OCI-LY3 (cell line): Measurements from ENCODE around the gene TPBGL.

Experiments
- H2AFZ ChIP-seq: fragments of 200-600, 300-600 bp; shearing (Covaris generic); 2 replicates; pipeline ENCODE4 v1.6.0; 2014; ENCODE audit warnings: antibody characterized with exemption, low read depth, low read length
- H3K27ac ChIP-seq: fragments of 200-600, 300-600 bp; sonication (generic); 2 replicates; pipeline ENCODE4 v1.5.1; 2014; ENCODE audit warnings: mild to moderate bottlenecking, low read length, moderate library complexity, mixed read lengths
- H3K27me3 ChIP-seq: fragments of 200-600, 300-600 bp; sonication (generic); 2 replicates; pipeline ENCODE4 v1.6.1; 2014; ENCODE audit warnings: low read depth, low read length, mixed read lengths
- H3K36me3 ChIP-seq: fragments of 200-600, 300-600 bp; sonication (generic); replicated peaks from 2 replicates; pipeline ENCODE3; 2014; ENCODE audit warnings: low read depth, low read length, mixed read lengths
- H3K4me1 ChIP-seq: fragments of 300-600, 200-600 bp; sonication (generic); 2 replicates; pipeline ENCODE4 v1.6.1; 2014; ENCODE audit warnings: low read length, mixed read lengths
- H3K4me2 ChIP-seq: fragments of 200-600, 300-600 bp; sonication (generic); 2 replicates; pipeline ENCODE4 v1.6.1; 2014; ENCODE audit warnings: low read length, mixed read lengths
- H3K4me3 ChIP-seq: fragments of 300-600, 200-600 bp; sonication (generic); 2 replicates; pipeline ENCODE4 v1.5.1; 2014; ENCODE audit warnings: antibody characterized with exemption, mild to moderate bottlenecking, low read length, moderate library complexity
- H3K79me2 ChIP-seq: fragments of 300-600, 200-600 bp; shearing (Covaris generic); 2 replicates; pipeline ENCODE4 v1.6.1; 2014; ENCODE audit warnings: mild to moderate bottlenecking, low read length, mixed read lengths
- H3K9ac ChIP-seq: fragments of 300-600, 200-600 bp; shearing (Covaris generic); 2 replicates; pipeline ENCODE4 v1.6.0; 2014; ENCODE audit warnings: mild to moderate bottlenecking, low read length, moderate library complexity
- H3K9me3 ChIP-seq: fragments of 200-600, 300-600 bp; shearing (Covaris generic); 2 replicates; pipeline ENCODE4 v1.6.1; 2014; ENCODE audit warnings: low read length, mixed read lengths; ENCODE audit not compliant: insufficient read depth
- H4K20me1 ChIP-seq: fragments of 200-600, 300-600 bp; sonication (generic); 2 replicates; pipeline ENCODE4 v1.6.1; 2016; ENCODE audit warnings: low read length, mixed read lengths; ENCODE audit not compliant: insufficient read depth
- CTCF ChIP-seq: fragments of 200-600, 300-600 bp; sonication (generic); IDR thresholded peaks from 2 replicates; pipeline ENCODE4 v1.5.1; 2014; ENCODE audit warnings: antibody characterized with exemption, low read length, low read depth
- EZH2phosphoT487 ChIP-seq: fragments of 200-600 bp; shearing (Covaris generic); IDR thresholded peaks from 2 replicates; pipeline ENCODE4 v1.6.1; 2018; ENCODE audit warnings: antibody characterized with exemption, mixed run types, low read depth

TPBGL gene

GRCh38 chr11:75279273-75279672 is 38.7 kb downstream of the TPBGL start:
- no peak overlapping the region for H3K4me3 ChIP-seq
- H3K27ac ChIP-seq: no peak overlapping the region
- no peaks in the 10 kb centered on the region for H3K9me3 ChIP-seq
- H3K4me1 ChIP-seq: no peaks in the 10 kb centered on the region
- no peaks in the 10 kb centered on the region for H3K79me2 ChIP-seq
- H2AFZ ChIP-seq: no peak overlapping the region
- H3K27me3 ChIP-seq: peaks cover 10% of the 10 kb centered on the region; the same call in 1 of the 2 replicates
- no peak for TF ChIP-seq CTCF
- no peak for TF ChIP-seq EZH2phosphoT487
- H3K9ac ChIP-seq: no peak overlapping the region
- no peak overlapping the region for H3K4me2 ChIP-seq
- no peaks in the 10 kb centered on the region for H3K36me3 ChIP-seq
- H4K20me1 ChIP-seq: no peaks in the 10 kb centered on the region

GRCh38 chr11:75280227-75280701 is 39.7 kb downstream of the TPBGL start:
- Histone ChIP-seq H3K9ac (no peak overlapping the region), H3K79me2 (no peaks in the 10 kb centered on the region), H3K27me3 (peaks cover 10% of the 10 kb centered on the region; the same call in 1 of the 2 replicates), H3K4me1 (no peaks in the 10 kb centered on the region), H3K36me3 (no peaks in the 10 kb centered on the region), H3K4me2 (no peak overlapping the region), H4K20me1 (no peaks in the 10 kb centered on the region), H3K4me3 (no peak overlapping the region), H3K9me3 (no peaks in the 10 kb centered on the region), H2AFZ (no peak overlapping the region), H3K27ac (no peak overlapping the region)
- no peak for TF ChIP-seq EZH2phosphoT487
- TF ChIP-seq CTCF: peak; percentile 96

- no peaks in the 10 kb centered on the region for H3K36me3 ChIP-seq
These were observed 40.3 kb downstream of the TPBGL start for GRCh38 chr11:75280770-75281468.

More at GRCh38 chr11:75280770-75281468, 40.3 kb downstream of the TPBGL start:
- Histone ChIP-seq H3K27ac (no peak overlapping the region), H4K20me1 (no peaks in the 10 kb centered on the region), H3K9ac (no peak overlapping the region), H3K79me2 (no peaks in the 10 kb centered on the region), H2AFZ (no peak overlapping the region), H3K9me3 (no peaks in the 10 kb centered on the region), H3K27me3 (peaks cover 10% of the 10 kb centered on the region; the same call in 1 of the 2 replicates), H3K4me2 (no peak overlapping the region), H3K4me1 (no peaks in the 10 kb centered on the region), H3K4me3 (no peak overlapping the region)
- TF ChIP-seq EZH2phosphoT487 (no peak), CTCF (no peak)
